Ureter (tissue), 1 donor: ENCODE measurements around the gene FNBP1L. TPM values are rescaled to one million over a fixed set of nuclear protein-coding genes. Genes with fewer than 3 reads are reported as not detected.

ENCODE experiments used
- DNase-seq: peaks from one replicate; pipeline ENCODE4 v3.0.0-alpha.2; 2020; ENCODE audit warnings: low spot score
- total RNA-seq: library from RNA; stranded (reverse); gene quantifications from one replicate; pipeline ENCODE4 v1.2.4, GENCODE V29; 2023
- donor health status: DM: yes; HTN: yes; CAD: no.

The FNBP1L gene
- 53.2 TPM for total RNA-seq

GRCh38 chr1:93447481-93448291 lies at the start of gene FNBP1L:
TSS of gene FNBP1L (plus strand) at chr1:93448118. CDS start at chr1:93448282, 164 bp downstream.
- peak; percentile 77 for DNase-seq

DNA sequence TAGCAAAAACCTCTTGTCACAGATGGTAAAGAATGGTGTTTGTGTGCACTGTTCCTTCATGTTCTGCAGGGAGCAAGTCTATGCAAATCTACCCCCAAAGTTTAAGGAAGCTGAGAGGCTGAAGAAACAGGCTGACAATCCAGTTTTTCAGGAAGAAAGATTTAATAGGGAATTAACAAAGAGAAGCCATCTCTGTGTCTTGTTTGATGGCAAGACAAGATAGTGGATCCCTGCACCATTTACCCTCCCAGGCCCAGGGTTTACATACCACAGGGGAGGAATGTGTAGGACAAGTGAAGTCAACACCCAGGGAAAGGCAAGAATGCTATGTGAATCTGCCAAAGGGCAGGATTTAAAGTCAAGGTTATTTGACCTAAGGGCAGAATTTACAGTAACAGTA lies 48.1 kb upstream of the FNBP1L start:
- no peak for DNase-seq

DNA sequence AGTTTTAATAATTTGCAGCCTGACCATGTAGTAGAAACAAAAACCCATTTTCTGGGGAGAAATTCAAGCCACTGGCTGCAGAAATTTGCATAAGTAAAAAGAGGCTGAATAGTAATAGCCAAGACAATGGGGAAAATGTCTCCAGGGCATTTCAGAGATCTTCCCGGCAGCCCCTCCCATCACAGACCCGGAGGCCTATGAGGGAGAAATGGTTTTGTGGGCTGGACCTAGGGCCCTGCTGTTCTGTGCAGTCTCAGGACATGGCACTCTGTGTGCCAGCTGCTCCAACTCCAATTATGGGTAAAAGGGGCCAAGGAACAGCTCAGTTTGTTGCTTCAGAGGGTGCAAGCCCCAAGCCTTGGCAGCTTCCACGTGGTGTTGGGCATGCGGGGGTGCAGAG lies 39.7 kb upstream of the FNBP1L start:
- no peak for DNase-seq

- DNase-seq, result no peak
Observed at GRCh38 chr1:93411000-93411399, 36.9 kb upstream of the FNBP1L start.

DNA sequence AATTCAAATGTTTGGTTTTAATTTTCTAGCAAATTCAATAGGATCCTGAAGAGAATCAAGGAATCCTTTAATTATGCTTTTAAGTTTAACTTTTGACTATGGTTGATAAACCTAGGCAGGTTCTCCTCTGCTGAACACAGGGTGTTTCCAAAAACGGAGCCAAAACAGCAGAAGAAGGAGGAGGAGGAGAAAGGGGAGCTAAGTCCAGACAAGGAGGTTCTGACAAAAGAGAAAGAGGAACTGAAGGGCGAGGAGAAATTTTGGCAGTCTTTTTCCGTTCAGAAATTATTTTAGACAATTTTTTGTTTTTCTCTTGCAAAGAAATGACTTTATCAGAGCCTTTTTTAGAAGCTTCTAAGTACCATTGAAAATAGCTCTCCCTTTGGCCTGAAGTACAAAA lies 33.2 kb upstream of the FNBP1L start:
- DNase-seq, result no peak

GRCh38 chr1:93415296-93415695 lies 32.6 kb upstream of the FNBP1L start:
- no peak for DNase-seq

- DNase-seq, result no peak
Observed at GRCh38 chr1:93416183-93416582, 31.7 kb upstream of the FNBP1L start.

GRCh38 chr1:93419344-93419743 lies 28.6 kb upstream of the FNBP1L start:
- no peak for DNase-seq

DNA sequence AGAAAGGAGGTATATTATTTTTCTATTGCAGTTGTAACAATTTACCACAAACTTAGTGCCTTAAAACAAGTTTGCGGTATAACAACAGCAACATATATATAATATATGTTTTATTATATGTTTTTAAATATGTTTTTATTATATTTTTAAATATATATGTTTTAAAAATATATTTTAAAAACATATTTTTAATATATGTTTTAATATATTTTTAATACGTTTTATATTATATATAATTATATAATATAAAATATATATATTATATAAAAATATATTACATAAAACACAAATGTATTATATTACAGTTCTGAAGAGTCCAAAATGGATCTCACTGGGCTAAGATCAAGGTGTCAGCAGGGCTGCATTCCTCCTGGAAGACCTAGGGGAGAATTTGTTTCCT lies 27.5 kb upstream of the FNBP1L start:
- no peak for DNase-seq

GRCh38 chr1:93426181-93426580 lies 21.7 kb upstream of the FNBP1L start:
- no peak for DNase-seq

DNA sequence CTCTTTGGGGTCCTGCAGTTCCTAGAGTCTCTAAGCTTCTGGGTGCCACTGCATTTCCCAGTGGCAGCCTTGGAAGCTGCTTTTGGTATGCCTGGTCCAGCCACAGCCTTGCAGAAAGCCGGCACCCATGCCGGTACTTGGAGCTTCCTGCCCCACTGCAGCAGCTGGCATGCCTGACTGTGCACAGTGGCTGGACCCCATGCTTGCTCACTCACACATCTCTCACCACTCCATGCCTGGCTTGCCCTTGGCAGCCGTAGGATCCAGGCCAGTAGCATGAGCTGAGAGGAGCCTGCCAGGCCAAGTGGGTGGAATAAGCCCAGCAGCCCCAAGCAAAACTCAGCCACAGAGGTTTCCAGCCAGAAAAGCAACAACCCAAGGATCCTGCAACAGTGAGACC lies 20.3 kb upstream of the FNBP1L start:
- DNase-seq, result no peak

DNA sequence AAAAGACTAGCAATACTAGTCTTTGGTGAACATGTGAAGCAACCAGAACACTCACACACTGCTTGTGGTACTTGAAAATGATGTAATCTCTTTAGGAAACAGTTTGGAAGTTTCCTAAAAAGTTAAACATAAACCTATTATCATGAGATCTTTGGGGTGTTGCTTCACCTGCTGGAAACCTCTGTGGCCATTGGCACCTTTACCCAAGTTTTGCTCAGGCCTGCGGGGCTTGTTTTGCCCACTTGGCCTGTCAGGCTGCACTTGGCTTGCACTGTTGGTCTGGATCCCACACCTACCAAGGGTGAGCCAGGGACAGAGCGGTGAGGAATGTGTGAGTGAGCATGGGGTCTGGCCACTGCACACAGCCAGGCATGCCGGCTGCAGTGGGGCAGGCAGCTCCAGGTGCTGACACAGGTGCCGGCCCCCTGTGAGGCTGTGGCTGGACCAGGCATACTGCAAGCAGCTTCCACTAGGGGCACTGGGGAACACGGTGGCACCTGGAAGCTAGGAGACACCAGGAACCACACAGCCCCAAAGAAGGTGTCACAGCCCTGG lies 14.4 kb upstream of the FNBP1L start:
- DNase-seq, result no peak

DNA sequence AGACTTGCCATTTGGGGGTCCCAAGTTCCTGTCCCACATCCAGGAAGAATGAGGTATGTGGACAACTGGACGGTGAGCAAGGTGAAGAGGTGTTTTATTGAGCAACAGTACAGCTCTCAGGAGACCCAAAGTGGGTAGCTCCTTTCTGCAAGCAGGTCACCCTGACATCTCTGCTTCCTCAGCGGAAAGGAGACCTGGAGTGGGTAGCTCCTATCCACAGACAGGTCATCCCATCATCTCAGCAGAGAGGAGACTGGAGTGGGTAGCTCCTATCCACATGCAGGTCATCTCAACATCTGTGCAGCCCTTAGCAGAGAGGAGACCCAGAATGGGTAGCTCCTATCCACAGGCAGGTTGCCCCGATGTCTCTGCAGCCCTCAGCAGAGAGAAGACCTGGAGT lies 13.8 kb upstream of the FNBP1L start:
- DNase-seq, result no peak

GRCh38 chr1:93434987-93435386 lies 12.9 kb upstream of the FNBP1L start:
- DNase-seq, result no peak

GRCh38 chr1:93435443-93435842 lies 12.5 kb upstream of the FNBP1L start:
- no peak for DNase-seq

DNA sequence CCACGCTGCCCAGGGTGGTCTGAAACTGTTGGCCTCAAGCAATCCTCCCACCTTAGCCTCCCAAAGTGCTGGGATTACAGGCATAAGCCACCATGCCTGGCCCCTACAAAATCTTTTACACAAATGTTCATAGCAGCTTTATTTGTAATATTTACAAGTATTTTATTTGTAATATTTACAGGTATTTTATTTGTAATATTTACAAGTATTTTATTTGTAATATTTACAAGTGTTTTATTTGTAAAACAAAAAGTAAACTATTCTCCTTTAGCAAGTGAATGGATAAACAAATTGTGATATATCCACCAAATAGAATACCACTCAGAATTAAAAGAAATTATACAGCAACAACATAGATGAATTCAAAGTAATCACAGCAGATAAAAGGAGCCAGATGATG lies 11.4 kb upstream of the FNBP1L start:
- no peak for DNase-seq

- DNase-seq, result no peak
Observed at GRCh38 chr1:93437976-93438605, 9.8 kb upstream of the FNBP1L start.

GRCh38 chr1:93438716-93439115 lies 9.2 kb upstream of the FNBP1L start:
- DNase-seq, result no peak

GRCh38 chr1:93440272-93440671 lies 7.6 kb upstream of the FNBP1L start:
- no peak for DNase-seq

DNA sequence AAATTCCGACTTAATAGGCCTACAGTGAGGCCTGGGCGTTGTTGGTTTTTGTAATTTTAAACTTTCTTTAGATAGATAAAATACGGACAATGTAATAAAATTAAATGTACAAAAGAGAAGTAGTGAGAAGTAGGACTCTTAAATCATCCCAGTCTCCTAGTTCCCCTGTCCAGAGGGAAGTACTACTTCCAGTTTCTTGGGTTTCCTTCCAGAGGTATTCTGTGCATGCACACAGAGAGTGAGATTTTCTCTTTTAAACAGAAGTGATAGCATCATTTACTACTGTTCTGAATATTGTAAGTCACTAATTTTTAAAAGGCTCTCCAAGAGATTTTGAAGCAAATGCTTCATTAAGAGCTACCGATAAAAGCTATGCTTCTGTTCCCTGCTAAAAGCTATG lies 7.2 kb upstream of the FNBP1L start:
- DNase-seq, result no peak

GRCh38 chr1:93441589-93441988 lies 6.3 kb upstream of the FNBP1L start:
- DNase-seq, result no peak

DNA sequence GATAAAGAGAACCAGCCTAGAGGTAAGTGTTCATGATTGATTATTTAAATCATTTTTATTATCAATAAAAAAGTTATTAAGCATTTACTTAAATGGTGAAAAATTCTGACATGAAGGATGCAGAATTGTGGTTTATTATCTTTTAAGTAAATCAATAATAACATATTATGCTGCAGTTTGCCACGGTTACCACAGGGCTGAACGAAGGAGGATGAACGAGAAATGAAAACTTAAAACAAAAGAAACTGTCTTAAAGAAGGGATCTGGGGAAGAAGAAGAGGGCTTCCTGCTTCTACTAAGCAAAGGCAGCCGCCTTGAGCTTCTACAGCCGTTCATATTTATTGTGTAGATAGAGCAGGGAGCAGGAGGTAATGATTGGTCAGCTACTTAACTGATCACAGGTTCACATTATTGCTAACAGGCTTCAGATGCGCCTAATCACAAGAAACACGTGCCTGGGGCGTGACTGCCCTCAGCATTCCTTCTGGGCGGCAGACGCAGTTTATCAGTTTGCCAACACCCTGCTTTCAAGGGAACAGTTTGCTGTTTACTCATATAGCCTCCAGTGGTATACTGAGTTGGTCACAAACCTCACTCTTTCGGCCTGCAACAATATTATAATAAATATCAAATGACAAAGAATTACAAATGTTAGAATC lies 5.8 kb upstream of the FNBP1L start:
- DNase-seq, result no peak

GRCh38 chr1:93442741-93443140 lies 5.2 kb upstream of the FNBP1L start:
- DNase-seq, result no peak
